DND-41 (cell line): ENCODE results near the gene UBE2D3.

Experiments used
- ATAC-seq: fragments of 200-7000 bp; cut with Tn5 transposase; 3 replicates; pipeline ENCODE4 v1.9.1; 2021; ENCODE audit warnings: low read depth; ENCODE audit not compliant: insufficient read depth
- DNase-seq: peaks from one replicate; pipeline ENCODE4 v3.0.0-alpha.2; 2020
- H2AFZ ChIP-seq: 2 replicates; pipeline ENCODE4 v1.6.0; 2012; ENCODE audit warnings: low read depth, low read length
- H3K27ac ChIP-seq: 2 replicates; pipeline ENCODE4 v1.5.1; 2012; ENCODE audit warnings: low read length, inconsistent platforms
- H3K27me3 ChIP-seq: fragments of 200-600 bp; sonication (generic); 2 replicates; pipeline ENCODE4 v1.6.0; 2012; ENCODE audit warnings: low read length, mild to moderate bottlenecking, inconsistent platforms; ENCODE audit not compliant: insufficient read depth, poor library complexity
- H3K36me3 ChIP-seq: 2 replicates; pipeline ENCODE4 v1.5.1; 2012; ENCODE audit warnings: low read length, inconsistent platforms; ENCODE audit not compliant: insufficient read depth
- H3K4me1 ChIP-seq: 2 replicates; pipeline ENCODE4 v1.5.1; 2012; ENCODE audit warnings: mild to moderate bottlenecking, low read length; ENCODE audit not compliant: insufficient read depth
- H3K4me2 ChIP-seq: 2 replicates; pipeline ENCODE4 v1.6.0; 2012; ENCODE audit warnings: mild to moderate bottlenecking, moderate library complexity, low read length, inconsistent platforms; ENCODE audit not compliant: insufficient read depth
- H3K4me3 ChIP-seq, 2 experiments: fragments of 200-600 bp in 1 of 2; shearing (Covaris generic) in 1 of 2; 2 replicates each; pipeline ENCODE4 v1.5.1; 2012 to 2016; ENCODE audit warnings: inconsistent platforms in 2 of 2, low read length in 2 of 2, mild to moderate bottlenecking in 2 of 2, low read depth in 1 of 2, moderate library complexity in 1 of 2
- H3K79me2 ChIP-seq: 2 replicates; pipeline ENCODE4 v1.6.0; 2012; ENCODE audit warnings: low read length, inconsistent platforms; ENCODE audit not compliant: insufficient read depth
- H3K9ac ChIP-seq: 2 replicates; pipeline ENCODE4 v1.6.0; 2012; ENCODE audit warnings: low read depth, mild to moderate bottlenecking, inconsistent platforms, low read length, moderate library complexity
- H3K9me3 ChIP-seq: 2 replicates; pipeline ENCODE4 v1.5.1; 2012; ENCODE audit warnings: low read length, moderate library complexity, mild to moderate bottlenecking, inconsistent platforms; ENCODE audit not compliant: insufficient read depth, severe bottlenecking
- H4K20me1 ChIP-seq: 2 replicates; pipeline ENCODE4 v1.6.0; 2012; ENCODE audit warnings: low read length; ENCODE audit not compliant: insufficient read depth
- CTCF ChIP-seq: IDR thresholded peaks from 2 replicates; pipeline ENCODE4 v1.5.1; 2012; ENCODE audit warnings: borderline replicate concordance, low read length, moderate library complexity, mild to moderate bottlenecking; ENCODE audit not compliant: poor library complexity, severe bottlenecking; ENCODE audit errors: extremely low read depth
- EZH2 ChIP-seq: IDR thresholded peaks from 3 replicates; pipeline ENCODE4 v1.6.1; 2012; ENCODE audit warnings: borderline replicate concordance, low read depth, mild to moderate bottlenecking, moderate library complexity, low read length, inconsistent platforms; ENCODE audit not compliant: severe bottlenecking

UBE2D3 gene

GRCh38 chr4:102862747-102863146 is 35.4 kb upstream of the UBE2D3 start:
- peaks cover 6% of the 10 kb centered on the region for H3K9me3 ChIP-seq

DNA sequence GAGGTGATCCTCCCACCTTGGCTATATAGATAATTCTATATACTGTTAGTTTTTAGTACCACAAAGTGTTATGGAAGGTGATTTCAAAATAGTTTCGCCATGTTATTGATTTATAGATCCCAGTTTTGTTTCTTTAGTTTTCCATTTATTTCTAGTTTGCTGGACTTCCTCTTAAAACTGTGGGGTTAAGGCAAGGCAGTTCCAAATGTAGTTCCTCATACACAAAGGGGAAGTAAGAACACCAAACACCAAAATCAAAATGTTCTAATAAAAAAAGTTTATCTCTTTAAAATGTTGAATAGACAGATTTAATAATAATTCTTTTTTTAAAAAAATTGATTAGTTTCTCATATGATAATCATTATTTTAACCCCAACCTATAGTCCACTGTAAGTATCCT is 34.7 kb upstream of the UBE2D3 start:
- peaks cover 34% of the 10 kb centered on the region for H3K36me3 ChIP-seq
- ATAC-seq (no peak), DNase-seq (no peak)
- TF ChIP-seq EZH2 (no peak), CTCF (no peak)
- no peak overlapping the region for H2AFZ ChIP-seq
- H3K27me3 ChIP-seq, result no peaks in the 10 kb centered on the region
- no peak overlapping the region for H3K4me3 ChIP-seq
- peaks cover 26% of the 10 kb centered on the region for H3K4me1 ChIP-seq
- H3K27ac ChIP-seq, result no peak overlapping the region
- no peak overlapping the region for H3K9ac ChIP-seq
- H3K4me2 ChIP-seq, result no peak overlapping the region
- H3K9me3 ChIP-seq, result peaks cover 6% of the 10 kb centered on the region
- peaks cover 91% of the 10 kb centered on the region for H3K79me2 ChIP-seq
- H4K20me1 ChIP-seq, result no peaks in the 10 kb centered on the region

More at GRCh38 chr4:102862747-102863146, 35.4 kb upstream of the UBE2D3 start:
- Histone ChIP-seq H3K27ac (no peak overlapping the region), H3K4me3 (no peak overlapping the region), H3K27me3 (no peaks in the 10 kb centered on the region), H3K9ac (no peak overlapping the region), H3K36me3 (peaks cover 34% of the 10 kb centered on the region), H3K4me1 (peaks cover 33% of the 10 kb centered on the region), H3K4me2 (no peak overlapping the region), H3K79me2 (peaks cover 93% of the 10 kb centered on the region), H4K20me1 (no peaks in the 10 kb centered on the region), H2AFZ (no peak overlapping the region)
- ATAC-seq, result no peak
- TF ChIP-seq CTCF (no peak), EZH2 (no peak)
- no peak for DNase-seq

DNA sequence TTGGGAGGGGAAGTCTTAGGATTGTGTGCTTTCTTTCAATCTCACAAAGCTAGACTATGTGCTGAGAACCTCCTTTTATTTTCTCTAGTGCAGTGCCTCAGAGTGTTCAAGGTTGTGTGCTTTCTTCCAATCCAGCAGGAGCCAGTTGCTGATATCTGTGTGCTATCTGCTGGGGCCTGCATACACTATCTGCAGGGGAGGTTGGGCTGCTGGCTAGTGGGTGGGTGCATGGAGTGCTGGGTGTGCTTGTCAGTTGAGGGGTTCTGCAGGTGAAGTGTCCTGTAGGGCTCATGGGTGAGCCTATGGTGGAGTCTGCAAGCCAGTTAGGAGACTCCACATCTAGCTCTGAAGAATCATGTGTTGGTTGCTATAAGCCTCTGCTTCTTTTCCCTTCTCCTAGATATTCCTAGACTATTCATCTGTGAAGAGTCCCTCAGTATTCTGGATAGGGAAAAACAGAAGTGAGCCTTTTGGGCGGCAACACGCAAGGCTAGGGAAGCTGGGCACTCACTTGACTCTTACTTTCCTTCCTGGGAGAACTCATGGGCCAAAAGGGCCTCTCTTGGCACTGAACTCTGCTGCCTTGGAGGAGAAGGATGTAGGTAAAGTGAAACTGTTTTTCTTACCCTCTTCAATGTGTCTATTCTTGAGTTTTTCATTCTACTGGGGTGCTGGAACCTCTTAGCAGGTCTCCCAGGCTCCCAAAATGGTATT is 33.4 kb upstream of the UBE2D3 start:
- TF ChIP-seq CTCF (no peak), EZH2 (no peak)
- DNase-seq (no peak), ATAC-seq (no peak)
- H2AFZ ChIP-seq, result no peak overlapping the region
- H3K27ac ChIP-seq, result no peak overlapping the region
- peaks cover 6% of the 10 kb centered on the region for H3K9me3 ChIP-seq
- no peaks in the 10 kb centered on the region for H3K27me3 ChIP-seq
- H4K20me1 ChIP-seq, result 0 out of 2 replicates have a peak, but pooled peaks cover 3% of the 10 kb centered on the region
- H3K4me3 ChIP-seq, result no peak overlapping the region
- no peak overlapping the region for H3K4me2 ChIP-seq
- peaks cover 34% of the 10 kb centered on the region for H3K36me3 ChIP-seq
- peaks cover 91% of the 10 kb centered on the region for H3K79me2 ChIP-seq
- H3K4me1 ChIP-seq, result peaks cover 14% of the 10 kb centered on the region
- H3K9ac ChIP-seq, result no peak overlapping the region
